H1 (cell line): ENCODE measurements around the gene TOP3B. TPM values are rescaled to one million over a fixed set of nuclear protein-coding genes. Genes with fewer than 3 reads are reported as not detected.

Experiments used
- CHD7 ChIP-seq: fragments of 300-600 bp; sonication (generic); IDR thresholded peaks from 2 replicates; pipeline ENCODE4 v1.7.1; 2012; ENCODE audit warnings: low read length, moderate library complexity, mild to moderate bottlenecking, inconsistent platforms; ENCODE audit not compliant: insufficient replicate concordance
- YY1 ChIP-seq: IDR thresholded peaks from 2 replicates; pipeline ENCODE4 v1.6.1; 2011; ENCODE audit warnings: low read depth, mild to moderate bottlenecking, low read length
- polyA plus RNA-seq, 7 experiments: library from polyadenylated mRNA; depleted of rRNA in 3 of 7; stranded (reverse) in 5 of 7; unstranded in 2 of 7; fragments of >200 nt in 5 of 7; fragments of 200-250 nt in 2 of 7; gene quantifications; 1 replicate in 5 of 7; 2 replicates in 1 of 7; 4 replicates in 1 of 7; pipeline versions ENCODE4 v1.2.1 to v1.2.3, GENCODE V29; 2011 to 2013; ENCODE audit warnings: missing spikeins in 2 of 7, mixed read lengths in 2 of 7
- total RNA-seq: library from RNA; stranded (reverse); fragmentation: NEBNext Ultra II Directional; extraction: Animal tissue kit (Norgen Biotek cat#: 25700); gene quantifications from 2 replicates; pipeline ENCODE4 v1.2.1, GENCODE V29; 2021

TOP3B gene
- total and polyA plus RNA-seq, 2 of the 8 experiments (the other 6 are each of a cell fraction or from before 2014, with no cell fraction given), result 30.4 to 52.8 TPM

- no peak for TF ChIP-seq CHD7
- no peak for TF ChIP-seq YY1
These were observed 49.2 kb downstream of the TOP3B start (continued) for GRCh38 chr22:21933413-21933812.
